B cell (primary cell): ENCODE results near the gene PFKFB3.
"Not testable (repeated sequence)": the region's sequence is repeated elsewhere in the genome, so short reads cannot be mapped to it uniquely, and the experiment has no call there.

Source experiments
- CTCF ChIP-seq: fragments of 200-600 bp; IDR thresholded peaks from one replicate; pipeline ENCODE4 v1.8.0; 2022; ENCODE audit warnings: antibody characterized with exemption, mild to moderate bottlenecking
- EZH2 ChIP-seq: IDR thresholded peaks from 2 replicates; pipeline ENCODE4 v1.6.1; 2012; ENCODE audit warnings: borderline replicate concordance, low read depth, mild to moderate bottlenecking, moderate library complexity, low read length; ENCODE audit not compliant: insufficient read depth, poor library complexity, severe bottlenecking

- TF ChIP-seq CTCF, EZH2: not testable (repeated sequence)
Measured at GRCh38 chr10:6196524-6196923, 6.2 kb upstream of the PFKFB3 start.
